GM12873 (cell line): ENCODE results near the gene NDUFAF8.

Source experiments
- CTCF ChIP-seq: IDR thresholded peaks from 2 replicates; pipeline ENCODE4 v1.5.1; 2012; ENCODE audit warnings: low read depth, mild to moderate bottlenecking, moderate library complexity, low read length, control low read depth; ENCODE audit not compliant: insufficient read depth; ENCODE audit errors: missing control alignments

The NDUFAF8 gene

DNA sequence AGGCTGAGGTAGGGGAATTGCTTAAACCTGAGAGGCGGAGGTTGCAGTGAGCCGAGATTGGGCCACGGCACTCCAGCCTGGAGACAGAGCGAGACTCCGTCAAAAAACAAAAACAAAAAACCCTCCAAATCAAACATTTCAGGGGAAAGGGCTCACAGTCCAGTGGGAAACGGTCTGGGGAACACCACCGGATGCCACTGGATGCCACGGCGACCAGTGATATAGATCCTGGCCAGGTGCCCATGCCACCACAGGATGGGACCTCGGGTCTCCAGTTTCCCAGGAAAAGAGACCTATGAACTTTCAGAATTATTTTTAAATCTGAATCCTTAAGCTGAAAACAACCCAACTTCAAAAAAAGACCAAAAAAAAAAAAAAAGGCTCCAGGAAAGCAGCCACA lies 28.7 kb upstream of the NDUFAF8 start:
- no peak for TF ChIP-seq CTCF

DNA sequence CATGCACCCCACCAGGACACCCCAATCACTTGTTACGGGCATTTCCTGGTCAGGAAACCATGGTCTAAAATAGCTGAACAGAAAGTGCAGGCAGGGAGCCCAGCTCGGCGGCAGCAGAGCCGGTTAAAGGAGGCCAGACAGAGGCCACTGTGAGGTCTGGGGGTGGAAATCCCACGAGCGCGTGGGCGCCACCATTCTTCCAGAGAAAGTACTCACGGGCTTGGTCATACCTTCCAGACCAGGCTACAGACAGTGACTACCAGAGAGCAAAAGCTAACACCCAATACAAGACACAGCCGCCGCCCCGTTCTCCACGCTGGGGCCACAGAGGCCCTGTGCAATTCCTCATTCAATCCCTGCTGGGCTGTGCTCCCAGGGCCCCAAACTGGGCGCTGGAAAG lies 28.2 kb upstream of the NDUFAF8 start:
- TF ChIP-seq CTCF: no peak

DNA sequence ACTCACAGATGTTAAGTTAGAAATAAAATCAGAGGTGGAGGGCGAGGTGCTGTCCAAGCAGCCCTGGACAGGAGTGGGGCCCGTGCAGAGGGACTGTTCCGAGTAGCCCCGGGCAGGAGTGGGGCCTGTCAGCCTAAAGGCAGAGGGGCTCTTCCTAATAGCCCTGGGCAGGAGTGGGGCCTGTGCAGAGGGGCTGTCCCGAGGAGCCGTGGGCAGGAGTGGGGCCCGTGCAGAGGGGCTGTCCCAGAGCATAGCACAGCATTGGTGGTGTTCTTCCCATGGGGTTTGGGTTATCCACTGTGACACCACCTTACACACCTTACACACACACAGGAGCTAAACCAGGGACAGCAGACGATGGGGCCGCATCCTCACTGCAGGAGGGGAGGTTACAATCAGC lies 26.8 kb upstream of the NDUFAF8 start:
- TF ChIP-seq CTCF: no peak

DNA sequence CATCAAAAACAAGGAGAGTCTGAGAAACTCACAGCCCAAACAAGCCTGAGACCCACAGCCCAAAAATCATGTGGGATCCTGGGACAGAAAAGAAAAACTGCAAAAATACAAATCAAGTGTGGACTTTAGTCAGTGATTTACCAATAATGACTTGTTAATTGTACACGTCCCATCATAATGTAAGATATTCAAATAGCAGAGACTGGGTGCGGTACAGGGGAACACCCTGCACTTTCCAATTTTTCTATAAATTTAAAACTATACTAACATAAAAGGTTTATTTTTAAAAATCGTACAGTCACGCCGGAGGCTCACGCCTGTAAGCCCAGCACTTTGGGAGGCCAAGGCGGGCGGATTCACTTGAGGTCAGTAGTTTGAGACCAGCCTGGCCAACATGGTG lies 25.1 kb upstream of the NDUFAF8 start:
- no peak for TF ChIP-seq CTCF

DNA sequence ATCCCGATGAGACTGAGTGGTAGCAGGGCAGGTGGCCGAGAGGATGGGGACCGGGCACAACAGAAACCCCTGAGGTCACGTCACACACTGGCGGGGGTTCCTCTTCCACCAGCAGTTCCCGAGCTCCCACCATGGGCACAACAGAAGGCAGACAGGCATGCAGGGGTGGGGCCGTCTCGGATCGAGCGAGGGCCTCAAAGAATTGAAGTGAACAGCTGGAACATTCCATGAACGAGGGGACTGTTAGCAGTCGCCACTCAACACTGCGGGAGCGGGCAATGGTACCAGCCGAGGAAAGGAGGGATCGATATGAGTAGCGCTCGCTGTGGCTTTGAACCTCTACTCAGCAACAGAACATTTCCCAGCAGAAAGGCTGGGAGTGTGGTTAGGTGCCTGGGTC lies 21.6 kb upstream of the NDUFAF8 start:
- TF ChIP-seq CTCF: no peak

- no peak for TF ChIP-seq CTCF
Observed at GRCh38 chr17:81218459-81218858, 20.7 kb upstream of the NDUFAF8 start.

GRCh38 chr17:81218991-81219390 lies 20.1 kb upstream of the NDUFAF8 start:
- TF ChIP-seq CTCF: no peak
